ENCODE measurements around the gene GTPBP2.
"Not testable (repeated sequence)": the region's sequence is repeated elsewhere in the genome, so short reads cannot be mapped to it uniquely, and the experiment has no call there.

Gene GTPBP2

DNA sequence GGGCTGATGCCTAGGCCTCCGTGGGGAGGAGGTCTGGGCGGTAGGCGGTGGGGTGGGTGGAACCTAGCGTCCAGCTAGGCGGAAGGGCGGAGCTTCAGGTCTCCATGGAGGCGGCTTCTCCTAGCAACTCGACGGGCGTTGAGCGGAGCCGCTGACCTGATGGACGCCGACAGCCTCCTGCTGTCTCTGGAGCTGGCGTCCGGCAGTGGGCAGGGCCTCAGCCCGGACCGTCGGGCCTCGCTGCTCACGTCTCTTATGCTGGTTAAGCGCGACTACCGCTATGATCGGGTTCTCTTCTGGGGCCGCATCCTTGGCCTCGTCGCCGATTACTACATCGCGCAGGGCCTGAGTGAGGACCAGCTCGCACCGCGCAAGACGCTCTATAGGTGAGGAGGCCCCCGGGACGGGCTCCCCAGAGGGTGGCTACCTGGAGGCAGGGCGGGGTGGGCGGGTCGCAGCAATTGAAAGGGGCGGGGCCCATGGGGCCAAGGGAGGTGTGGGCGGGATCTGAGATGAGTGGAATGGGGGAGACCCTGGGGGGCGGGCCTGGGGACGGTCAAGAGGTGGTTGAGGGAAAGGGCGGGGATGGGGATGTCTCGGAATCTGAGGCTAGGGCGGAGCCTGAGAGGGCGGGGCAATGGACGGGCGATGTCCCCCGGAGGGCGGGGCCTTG lies 16.0 kb upstream of the GTPBP2 start, which contains the start of gene RSPH9:
RSPH9 (plus strand) TSS at position 97 of the 673 bp plus-strand sequence; CDS start at position 160, 63 bp downstream.
- no peak for TF ChIP-seq POLR2AphosphoS5 (IDR thresholded peaks at IDR 0.05; ENCODE audit: borderline replicate concordance, low read depth, low read length)
- no peak for TF ChIP-seq FOXP2 (optimal IDR thresholded peaks at IDR 0.05; ENCODE audit: control extremely low read depth, extremely low read length, insufficient read depth)
- no peak for TF ChIP-seq EZH2 (IDR thresholded peaks at IDR 0.05)
- Histone ChIP-seq H3K36me3 (ENCODE audit: insufficient read depth, low read length) (peaks cover 22% of the 10 kb centered on the region), H3K27ac (0 out of 2 replicates have a peak within 1 kb of the TSS, but pooled peaks have one; percentile 11), H3K9ac (ENCODE audit: insufficient read length) (no peak within 1 kb of the TSS), H3K9me3 (ENCODE audit: low read depth, low read length) (no peaks in the 10 kb centered on the region), H3K4me3 (no peak within 1 kb of the TSS)
- DNase-seq (ENCODE audit: low read depth, low spot score): no peak

- no peak for DNase-seq (ENCODE audit: low read depth, low spot score)
- no peak overlapping the region for H3K4me3 ChIP-seq
- TF ChIP-seq FOXP2 (optimal IDR thresholded peaks at IDR 0.05; ENCODE audit: control extremely low read depth, extremely low read length, insufficient read depth) (no peak), EZH2 (IDR thresholded peaks at IDR 0.05) (no peak), POLR2AphosphoS5 (IDR thresholded peaks at IDR 0.05; ENCODE audit: borderline replicate concordance, low read depth, low read length) (no peak)
- H3K27ac ChIP-seq: no peak overlapping the region; the same call in 1 of the 2 replicates
- peaks cover 51% of the 10 kb centered on the region for H3K36me3 ChIP-seq (ENCODE audit: insufficient read depth, low read length)
- H3K9ac ChIP-seq (ENCODE audit: insufficient read length): peak overlapping the region; percentile 42
- H3K9me3 ChIP-seq (ENCODE audit: low read depth, low read length): no peaks in the 10 kb centered on the region
Measured at GRCh38 chr6:43639984-43640800, 11.1 kb upstream of the GTPBP2 start.

DNA sequence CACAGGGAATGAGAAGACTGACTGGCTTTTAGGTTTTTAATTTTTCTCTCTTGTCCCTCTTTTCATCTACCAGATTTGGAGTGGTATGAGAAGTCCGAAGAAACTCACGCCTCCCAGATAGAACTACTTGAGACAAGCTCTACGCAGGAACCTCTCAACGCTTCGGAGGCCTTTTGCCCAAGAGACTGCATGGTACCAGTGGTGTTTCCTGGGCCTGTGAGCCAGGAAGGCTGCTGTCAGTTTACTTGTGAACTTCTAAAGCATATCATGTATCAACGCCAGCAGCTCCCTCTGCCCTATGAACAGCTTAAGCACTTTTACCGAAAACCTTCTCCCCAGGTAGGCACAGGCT lies 7.2 kb upstream of the GTPBP2 start:
- peak overlapping the region; percentile 92 for H3K9ac ChIP-seq (ENCODE audit: insufficient read length)
- no peak for DNase-seq (ENCODE audit: low read depth, low spot score)
- H3K9me3 ChIP-seq (ENCODE audit: low read depth, low read length): no peaks in the 10 kb centered on the region
- H3K27ac ChIP-seq: peak overlapping the region; percentile 67; the same call in 1 of the 2 replicates
- no peak for TF ChIP-seq POLR2AphosphoS5 (IDR thresholded peaks at IDR 0.05; ENCODE audit: borderline replicate concordance, low read depth, low read length)
- H3K36me3 ChIP-seq (ENCODE audit: insufficient read depth, low read length): peaks cover 40% of the 10 kb centered on the region
- peak overlapping the region; percentile 88 for H3K4me3 ChIP-seq

DNA sequence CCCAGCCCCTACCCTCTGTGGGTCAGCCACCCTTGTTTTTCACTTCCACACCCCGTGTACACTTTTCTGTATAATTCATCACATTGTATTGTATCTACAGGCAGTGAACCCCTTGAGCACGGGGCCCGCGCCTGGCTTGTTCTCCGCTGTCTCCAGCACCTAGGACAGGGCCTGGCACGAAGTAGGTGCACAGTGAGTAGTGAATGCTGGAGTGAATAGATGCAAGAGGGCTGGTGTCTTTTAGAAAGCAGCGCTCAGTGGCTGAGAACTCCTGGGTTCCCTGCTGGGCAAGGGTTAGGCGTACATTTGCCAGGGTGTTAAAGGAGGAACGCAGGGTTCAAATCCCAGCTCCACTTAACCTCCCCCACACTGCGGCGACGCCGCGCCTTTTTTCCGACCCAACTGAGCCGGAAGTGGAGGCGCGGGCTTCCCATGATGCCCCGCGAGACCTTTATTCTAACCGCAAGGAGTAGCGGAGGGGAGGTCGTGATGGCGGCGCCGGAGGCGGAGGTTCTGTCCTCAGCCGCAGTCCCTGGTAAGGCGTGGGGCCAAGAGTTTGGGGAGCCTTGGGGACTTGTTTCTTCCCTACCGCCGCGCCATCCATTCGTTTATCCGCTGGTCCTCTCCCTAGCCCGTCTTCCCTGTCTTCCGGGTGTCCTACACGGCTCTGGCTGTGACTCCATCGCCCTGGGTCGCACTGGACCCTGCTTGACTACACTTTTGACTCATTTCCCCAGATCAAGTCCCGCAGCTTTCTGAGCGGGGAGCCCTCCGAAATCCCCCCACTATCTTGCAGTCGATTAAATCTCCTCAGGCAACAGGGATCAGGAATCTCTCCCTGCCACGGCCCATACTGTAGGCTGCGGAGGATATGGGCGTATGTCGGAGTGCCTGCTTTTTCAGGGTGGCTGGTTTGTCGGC lies 6.6 kb upstream of the GTPBP2 start, which contains the start of gene MAD2L1BP:
MAD2L1BP (plus strand) TSS at position 454 of the 921 bp plus-strand sequence; CDS start at position 490, 36 bp downstream.
- no peaks in the 10 kb centered on the region for H3K9me3 ChIP-seq (ENCODE audit: low read depth, low read length)
- DNase-seq (ENCODE audit: low read depth, low spot score): no peak
- TF ChIP-seq FOXP2 (optimal IDR thresholded peaks at IDR 0.05; ENCODE audit: control extremely low read depth, extremely low read length, insufficient read depth) (peak; percentile 48), POLR2AphosphoS5 (IDR thresholded peaks at IDR 0.05; ENCODE audit: borderline replicate concordance, low read depth, low read length) (peak; percentile 99), EZH2 (IDR thresholded peaks at IDR 0.05) (no peak)
- H3K27ac ChIP-seq: peak within 1 kb of the TSS; percentile 81
- H3K36me3 ChIP-seq (ENCODE audit: insufficient read depth, low read length): peaks cover 35% of the 10 kb centered on the region
- H3K4me3 ChIP-seq: peak within 1 kb of the TSS; percentile 88
- peak within 1 kb of the TSS; percentile 92 for H3K9ac ChIP-seq (ENCODE audit: insufficient read length)

DNA sequence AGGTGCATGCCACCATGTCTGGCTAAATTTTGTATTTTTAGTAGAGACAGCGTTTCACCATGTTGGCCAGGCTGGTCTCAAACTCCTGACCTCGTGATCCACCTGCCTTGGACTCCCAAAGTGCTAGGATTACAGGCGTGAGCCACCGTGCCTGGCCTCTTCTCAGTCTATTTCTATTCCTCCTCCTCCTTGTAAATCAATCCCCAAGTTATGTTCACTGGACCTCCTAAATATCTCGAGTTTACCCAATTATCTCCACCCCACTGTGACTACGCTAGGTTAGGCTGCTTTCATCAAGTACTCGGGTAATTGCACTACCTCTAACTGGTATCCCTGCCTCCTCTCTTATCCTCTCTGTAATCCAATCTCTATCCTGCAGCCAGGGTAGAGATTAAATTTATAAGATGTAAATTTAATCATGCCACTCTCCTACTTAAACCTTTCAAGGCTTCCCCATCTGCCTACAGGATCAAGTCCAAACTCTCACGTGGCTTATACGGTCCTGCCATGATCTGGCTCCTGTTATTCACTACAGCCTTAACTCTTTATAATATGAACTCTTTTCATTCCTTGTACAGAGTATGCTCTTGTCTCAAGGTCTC lies 5.7 kb upstream of the GTPBP2 start:
- peak overlapping the region; percentile 81 for H3K27ac ChIP-seq
- TF ChIP-seq POLR2AphosphoS5 (IDR thresholded peaks at IDR 0.05; ENCODE audit: borderline replicate concordance, low read depth, low read length) (no peak), EZH2 (IDR thresholded peaks at IDR 0.05) (no peak), FOXP2 (optimal IDR thresholded peaks at IDR 0.05; ENCODE audit: control extremely low read depth, extremely low read length, insufficient read depth) (no peak)
- H3K4me3 ChIP-seq: no peak overlapping the region
- peaks cover 27% of the 10 kb centered on the region for H3K36me3 ChIP-seq (ENCODE audit: insufficient read depth, low read length)
- H3K9me3 ChIP-seq (ENCODE audit: low read depth, low read length): no peaks in the 10 kb centered on the region
- peak overlapping the region; percentile 92 for H3K9ac ChIP-seq (ENCODE audit: insufficient read length)
- DNase-seq (ENCODE audit: low read depth, low spot score): no peak

DNA sequence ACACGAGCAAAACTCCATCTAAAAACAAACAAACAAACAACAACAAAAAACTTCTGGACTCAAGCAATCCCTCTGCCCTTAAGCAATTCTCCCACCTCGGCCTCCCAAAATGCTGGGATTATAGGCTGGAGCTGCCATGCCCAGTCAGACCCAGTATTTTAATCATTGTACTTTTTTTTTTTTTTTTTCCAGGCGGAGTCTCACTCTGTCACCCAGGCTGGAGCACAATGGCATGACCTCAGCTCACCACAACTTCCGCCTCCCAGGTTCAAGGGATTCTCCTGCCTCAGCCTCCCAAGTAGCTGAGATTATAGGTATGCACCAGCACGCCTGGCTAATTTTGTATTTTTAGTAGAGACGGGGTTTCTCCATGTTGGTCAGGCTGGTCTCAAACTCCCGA lies 3.9 kb upstream of the GTPBP2 start:
- H3K4me3 ChIP-seq; H3K9me3 ChIP-seq (ENCODE audit: low read depth, low read length); H3K9ac ChIP-seq (ENCODE audit: insufficient read length); H3K27ac ChIP-seq; DNase-seq (ENCODE audit: low read depth, low spot score): not testable (repeated sequence)
- peaks cover 10% of the 10 kb centered on the region; the same call in 1 of the 2 replicates for H3K36me3 ChIP-seq (ENCODE audit: insufficient read depth, low read length)

- no peak for DNase-seq (ENCODE audit: low read depth, low spot score)
- TF ChIP-seq FOXP2 (optimal IDR thresholded peaks at IDR 0.05; ENCODE audit: control extremely low read depth, extremely low read length, insufficient read depth): no peak
- no peak for TF ChIP-seq EZH2 (IDR thresholded peaks at IDR 0.05)
- no peak for TF ChIP-seq POLR2AphosphoS5 (IDR thresholded peaks at IDR 0.05; ENCODE audit: borderline replicate concordance, low read depth, low read length)
- peak overlapping the region; percentile 80 for H3K27ac ChIP-seq
- no peak overlapping the region for H3K4me3 ChIP-seq
- no peak overlapping the region for H3K9ac ChIP-seq (ENCODE audit: insufficient read length)
- H3K36me3 ChIP-seq (ENCODE audit: insufficient read depth, low read length): peaks cover 2% of the 10 kb centered on the region; the same call in 1 of the 2 replicates
- no peaks in the 10 kb centered on the region for H3K9me3 ChIP-seq (ENCODE audit: low read depth, low read length)
Measured at GRCh38 chr6:43630980-43631619, 2.0 kb upstream of the GTPBP2 start.

All from SK-N-MC (cell line).